Activated CD4-positive, alpha-beta T cell treated with anti-CD3 and anti-CD28 coated beads, Interleukin-2, amount 10 ng/mL, durations not matched to agents 24 days and 14 days (primary cell): Measurements from ENCODE around the gene TSKU. TPM values are rescaled to one million over a fixed set of nuclear protein-coding genes. Genes with fewer than 3 reads are reported as not detected.

Experiments
- DNase-seq: peaks from one replicate; pipeline ENCODE4 v3.0.0; 2022
- H3K27ac Mint-ChIP-seq: one replicate; pipeline ENCODE4 v1.8.0; 2022; ENCODE audit warnings: mild to moderate bottlenecking, mixed read lengths
- H3K27me3 Mint-ChIP-seq: one replicate; pipeline ENCODE4 v1.8.0; 2022; ENCODE audit warnings: mixed read lengths
- H3K36me3 Mint-ChIP-seq: one replicate; pipeline ENCODE4 v1.8.0; 2022; ENCODE audit warnings: low read depth, mild to moderate bottlenecking, mixed read lengths
- H3K4me1 Mint-ChIP-seq: one replicate; pipeline ENCODE4 v1.8.0; 2021; ENCODE audit warnings: mixed read lengths
- H3K4me3 Mint-ChIP-seq: one replicate; pipeline ENCODE4 v1.8.0; 2022; ENCODE audit warnings: mild to moderate bottlenecking, moderate library complexity, mixed read lengths
- H3K9me3 Mint-ChIP-seq: one replicate; pipeline ENCODE4 v1.8.0; 2021; ENCODE audit warnings: mixed read lengths
- intact Hi-C: fragments of 100-400 bp; cut with micrococcal nuclease; formaldehyde crosslinking; loops from one replicate; pipeline ENCODE4 v1.15.1; 2023
- total RNA-seq: library from RNA; stranded (reverse); gene quantifications from 2 replicates; pipeline ENCODE4 v1.2.3, GENCODE V29; 2022

TSKU gene
- total RNA-seq, 1 donor from 2014 or later, result 5.2 TPM

GRCh38 chr11:76801225-76801624 is 18.1 kb downstream of the TSKU start:
- no peak for DNase-seq
- H3K36me3 Mint-ChIP-seq, result no peaks in the 10 kb centered on the region
- H3K9me3 Mint-ChIP-seq, result no peaks in the 10 kb centered on the region
- peaks cover 31% of the 10 kb centered on the region for H3K4me1 Mint-ChIP-seq
- intact Hi-C loops, result loop anchor here (5.0 to 10.0 kb wide), 3 partner anchors 246 to 566 kb away; partner anchors contain the start of genes GVQW3 and THAP12
- peaks cover 26% of the 10 kb centered on the region for H3K27me3 Mint-ChIP-seq
- no peak overlapping the region for H3K27ac Mint-ChIP-seq
- H3K4me3 Mint-ChIP-seq, result no peak overlapping the region

GRCh38 chr11:76801736-76802135 is 18.6 kb downstream of the TSKU start:
- intact Hi-C loops, result loop anchor here (5.0 to 10.0 kb wide), 3 partner anchors 246 to 567 kb away; partner anchors contain the start of genes GVQW3 and THAP12
- no peaks in the 10 kb centered on the region for H3K9me3 Mint-ChIP-seq
- peaks cover 28% of the 10 kb centered on the region for H3K27me3 Mint-ChIP-seq
- no peaks in the 10 kb centered on the region for H3K36me3 Mint-ChIP-seq
- no peak for DNase-seq
- no peak overlapping the region for H3K27ac Mint-ChIP-seq
- no peak overlapping the region for H3K4me3 Mint-ChIP-seq
- H3K4me1 Mint-ChIP-seq, result peaks cover 36% of the 10 kb centered on the region

- Mint-ChIP-seq H3K36me3 (no peaks in the 10 kb centered on the region), H3K27me3 (peaks cover 28% of the 10 kb centered on the region), H3K27ac (no peak overlapping the region), H3K4me1 (peaks cover 39% of the 10 kb centered on the region), H3K4me3 (no peak overlapping the region), H3K9me3 (no peaks in the 10 kb centered on the region)
- intact Hi-C loops, result loop anchor here (5.0 to 10.0 kb wide), 3 partner anchors 245 to 567 kb away; partner anchors contain the start of genes GVQW3 and THAP12
- no peak for DNase-seq
These were observed 19.0 kb downstream of the TSKU start for GRCh38 chr11:76802151-76802550.

GRCh38 chr11:76802621-76803020 is 19.5 kb downstream of the TSKU start:
- Mint-ChIP-seq H3K27me3 (peaks cover 27% of the 10 kb centered on the region), H3K4me1 (peaks cover 43% of the 10 kb centered on the region), H3K36me3 (no peaks in the 10 kb centered on the region), H3K27ac (no peak overlapping the region), H3K4me3 (no peak overlapping the region), H3K9me3 (no peaks in the 10 kb centered on the region)
- no peak for DNase-seq
- intact Hi-C loops, result loop anchor here (1.0 to 10.0 kb wide), 4 partner anchors 18 to 568 kb away; partner anchors contain the start of genes GVQW3 and THAP12

GRCh38 chr11:76803023-76803422 is 19.9 kb downstream of the TSKU start:
- intact Hi-C loops, result loop anchor here (1.0 to 10.0 kb wide), 4 partner anchors 19 to 568 kb away; partner anchors contain the start of genes GVQW3 and THAP12
- peaks cover 43% of the 10 kb centered on the region for H3K4me1 Mint-ChIP-seq
- DNase-seq, result no peak
- no peaks in the 10 kb centered on the region for H3K36me3 Mint-ChIP-seq
- H3K4me3 Mint-ChIP-seq, result no peak overlapping the region
- no peaks in the 10 kb centered on the region for H3K9me3 Mint-ChIP-seq
- peaks cover 26% of the 10 kb centered on the region for H3K27me3 Mint-ChIP-seq
- H3K27ac Mint-ChIP-seq, result no peak overlapping the region

- peak; percentile 88 for DNase-seq
- Mint-ChIP-seq H3K9me3 (no peaks in the 10 kb centered on the region), H3K27me3 (peaks cover 30% of the 10 kb centered on the region), H3K4me3 (peak overlapping the region; percentile 51), H3K27ac (peak overlapping the region; percentile 79), H3K4me1 (peaks cover 43% of the 10 kb centered on the region), H3K36me3 (no peaks in the 10 kb centered on the region)
- intact Hi-C loops, result loop anchor here (1.0 to 10.0 kb wide), 4 partner anchors 20 to 569 kb away; partner anchors contain the start of genes GVQW3 and THAP12
These were observed 20.9 kb downstream of the TSKU start for GRCh38 chr11:76803811-76804600.

- peaks cover 44% of the 10 kb centered on the region for H3K4me1 Mint-ChIP-seq
- peak overlapping the region; percentile 35 for H3K27ac Mint-ChIP-seq
- H3K27me3 Mint-ChIP-seq, result peaks cover 29% of the 10 kb centered on the region
- intact Hi-C loops, result loop anchor here (1.0 to 10.0 kb wide), 3 partner anchors 55 to 571 kb away; partner anchors contain the start of genes ACER3, GVQW3 and THAP12
- DNase-seq, result peak; percentile 87
- peaks cover under 1% of the 10 kb centered on the region for H3K9me3 Mint-ChIP-seq
- H3K4me3 Mint-ChIP-seq, result peak overlapping the region; percentile 42
- H3K36me3 Mint-ChIP-seq, result no peaks in the 10 kb centered on the region
These were observed 22.2 kb downstream of the TSKU start for GRCh38 chr11:76805206-76805913.

- intact Hi-C loops, result loop anchor here (2.0 to 10.0 kb wide), 3 partner anchors 285 to 571 kb away; partner anchors contain the start of genes GVQW3 and THAP12
These were observed 23.0 kb downstream of the TSKU start for GRCh38 chr11:76806131-76806530.

GRCh38 chr11:76806608-76807205 is 23.6 kb downstream of the TSKU start:
- intact Hi-C loops, result loop anchor here (2.0 to 10.0 kb wide), 3 partner anchors 284 to 572 kb away; partner anchors contain the start of genes GVQW3 and THAP12
- DNase-seq, result no peak

More at GRCh38 chr11:76806131-76806530, 23.0 kb downstream of the TSKU start:
- H3K4me3 Mint-ChIP-seq, result no peak overlapping the region
- H3K4me1 Mint-ChIP-seq, result peaks cover 47% of the 10 kb centered on the region
- H3K27ac Mint-ChIP-seq, result no peak overlapping the region
- peaks cover 23% of the 10 kb centered on the region for H3K27me3 Mint-ChIP-seq
- DNase-seq, result peak; percentile 56
- H3K9me3 Mint-ChIP-seq, result peaks cover 3% of the 10 kb centered on the region
- no peaks in the 10 kb centered on the region for H3K36me3 Mint-ChIP-seq

GRCh38 chr11:76807206-76807875 is 24.2 kb downstream of the TSKU start:
- H3K36me3 Mint-ChIP-seq, result no peaks in the 10 kb centered on the region
- DNase-seq, result peak; percentile 90
- H3K4me3 Mint-ChIP-seq, result peak overlapping the region; percentile 30
- peaks cover 47% of the 10 kb centered on the region for H3K4me1 Mint-ChIP-seq
- H3K27me3 Mint-ChIP-seq, result peaks cover 15% of the 10 kb centered on the region
- intact Hi-C loops, result loop anchor here (2.0 to 10.0 kb wide), 3 partner anchors 283 to 573 kb away; partner anchors contain the start of genes GVQW3 and THAP12
- peaks cover 3% of the 10 kb centered on the region for H3K9me3 Mint-ChIP-seq
- H3K27ac Mint-ChIP-seq, result no peak overlapping the region

More at GRCh38 chr11:76806608-76807205, 23.6 kb downstream of the TSKU start:
- Mint-ChIP-seq H3K9me3 (peaks cover 3% of the 10 kb centered on the region), H3K27me3 (peaks cover 20% of the 10 kb centered on the region), H3K27ac (no peak overlapping the region), H3K4me3 (no peak overlapping the region), H3K4me1 (peaks cover 47% of the 10 kb centered on the region), H3K36me3 (no peaks in the 10 kb centered on the region)

- Mint-ChIP-seq H3K4me1 (peaks cover 46% of the 10 kb centered on the region), H3K27me3 (peaks cover 15% of the 10 kb centered on the region), H3K4me3 (no peak overlapping the region), H3K27ac (no peak overlapping the region), H3K36me3 (no peaks in the 10 kb centered on the region), H3K9me3 (peaks cover 3% of the 10 kb centered on the region)
- DNase-seq, result no peak
- intact Hi-C loops, result loop anchor here (10.0 kb wide), 2 partner anchors 423 to 573 kb away; partner anchors contain the start of genes GVQW3 and THAP12
These were observed 25.0 kb downstream of the TSKU start for GRCh38 chr11:76808171-76808570.

- intact Hi-C loops, result loop anchor here (10.0 kb wide), 2 partner anchors 424 to 574 kb away; partner anchors contain the start of genes GVQW3 and THAP12
- no peaks in the 10 kb centered on the region for H3K36me3 Mint-ChIP-seq
- no peak overlapping the region for H3K27ac Mint-ChIP-seq
- H3K4me3 Mint-ChIP-seq, result no peak overlapping the region
- peaks cover 3% of the 10 kb centered on the region for H3K9me3 Mint-ChIP-seq
- peaks cover 12% of the 10 kb centered on the region for H3K27me3 Mint-ChIP-seq
- H3K4me1 Mint-ChIP-seq, result peaks cover 38% of the 10 kb centered on the region
- no peak for DNase-seq
These were observed 25.8 kb downstream of the TSKU start for GRCh38 chr11:76808996-76809395.
